ENCODE data around the gene CYLC2. TPM values are rescaled to one million over a fixed set of nuclear protein-coding genes. Genes with fewer than 3 reads are reported as not detected.

The CYLC2 gene
- total RNA-seq (2014; rRNA removed; shearing (Covaris generic)), result not detected in 2 replicates

GRCh38 chr9:102995033-102995432, at the start of gene CYLC2:
Gene CYLC2 (plus strand): TSS chr9:102995333. CDS start chr9:102995381, 48 bp downstream.
- no peak for DNase-seq (ENCODE audit: low spot score)

- DNase-seq (ENCODE audit: low spot score), result no peak
These were observed 44.8 kb upstream of the CYLC2 start for GRCh38 chr9:102950346-102950745.

GRCh38 chr9:102966999-102967398, 28.1 kb upstream of the CYLC2 start:
- DNase-seq (ENCODE audit: low spot score), result no peak

- no peak for DNase-seq (ENCODE audit: low spot score)
These were observed 27.2 kb upstream of the CYLC2 start for GRCh38 chr9:102967979-102968378.

- no peak for DNase-seq (ENCODE audit: low spot score)
These were observed 22.4 kb upstream of the CYLC2 start for GRCh38 chr9:102972780-102973179.

- DNase-seq (ENCODE audit: low spot score), result no peak
These were observed 20.6 kb upstream of the CYLC2 start for GRCh38 chr9:102974530-102974929.

GRCh38 chr9:102975251-102975650, 19.9 kb upstream of the CYLC2 start:
- no peak for DNase-seq (ENCODE audit: low spot score)

GRCh38 chr9:102985162-102985895, 9.8 kb upstream of the CYLC2 start:
- DNase-seq (ENCODE audit: low spot score), result no peak

GRCh38 chr9:102986425-102986824, 8.7 kb upstream of the CYLC2 start:
- no peak for DNase-seq (ENCODE audit: low spot score)

GRCh38 chr9:103003689-103004088, 8.6 kb downstream of the CYLC2 start:
- DNase-seq (ENCODE audit: low spot score), result no peak

- DNase-seq (ENCODE audit: low spot score), result no peak
These were observed 19.1 kb downstream of the CYLC2 start for GRCh38 chr9:103014242-103014641.

- DNase-seq (ENCODE audit: low spot score), result no peak
These were observed 30.7 kb downstream of the CYLC2 start for GRCh38 chr9:103025796-103026195.

GRCh38 chr9:103037508-103038477, 42.7 kb downstream of the CYLC2 start:
- no peak for DNase-seq (ENCODE audit: low spot score)

- no peak for DNase-seq (ENCODE audit: low spot score)
These were observed 46.8 kb downstream of the CYLC2 start for GRCh38 chr9:103041961-103042360.

Small RNA genes lying within 50 kb of the gene (small RNA-seq; reads per million reads assigned to genes)
- not detected for gene AL589823.1
